Measurements from ENCODE around the gene KRTAP15-1. TPM values are rescaled to one million over a fixed set of nuclear protein-coding genes. Genes with fewer than 3 reads are reported as not detected.

Gene KRTAP15-1
- total and polyA plus RNA-seq, 2 donors (not counting 3 experiments of a cell fraction or from before 2014, with no cell fraction given) = not detected

GRCh38 chr21:30463713-30464112 lies 23.6 kb downstream of the KRTAP15-1 start:
- BruUV-seq (replicated peaks) = no TSS peak
- POLR2A ChIA-PET = no interaction called here
- no peak overlapping the region for H3K27ac ChIP-seq (ENCODE audit: insufficient read depth, low read depth, low read length)

DNA sequence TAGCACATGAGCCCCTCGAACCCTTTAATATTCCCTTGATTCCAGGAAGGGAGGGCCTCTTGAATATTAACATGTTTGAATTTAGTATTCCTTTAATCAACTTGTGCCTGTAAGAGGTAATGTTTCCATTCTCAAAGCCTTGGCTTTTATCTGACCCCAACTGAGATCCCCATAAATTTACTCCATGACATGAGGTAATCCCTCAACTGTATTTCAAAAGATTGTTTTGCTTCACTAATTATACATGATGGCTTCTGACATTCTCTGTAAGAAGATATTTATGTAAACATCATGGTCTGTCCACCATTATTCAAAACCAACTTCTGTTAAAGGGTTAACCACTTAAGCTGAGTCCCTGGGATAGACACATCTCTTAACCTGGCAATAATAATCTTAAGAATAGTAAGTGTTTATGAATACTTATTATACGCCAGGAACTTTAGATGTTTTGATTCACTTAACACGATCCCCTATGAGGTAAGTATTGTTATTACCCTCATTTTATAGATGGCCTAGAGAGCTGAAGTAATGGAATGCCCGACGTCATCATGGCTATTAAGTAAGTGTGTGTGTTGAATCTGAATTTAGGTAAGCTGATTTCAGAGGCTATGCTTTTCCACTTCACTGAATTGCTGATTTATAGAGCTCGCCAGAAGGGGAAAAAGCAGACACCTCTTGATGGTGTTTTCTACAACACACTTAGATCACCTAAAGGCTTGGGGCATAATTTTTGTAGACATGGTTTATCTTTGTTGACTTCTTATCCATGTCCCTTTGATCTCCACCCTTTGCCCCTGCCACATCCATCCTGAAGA lies 29.0 kb downstream of the KRTAP15-1 start:
- Histone ChIP-seq H3K9ac (replicated peaks; ENCODE audit: extremely low read depth, insufficient read depth, low read length) (no peak overlapping the region), H3K4me3 (replicated peaks in 1 of 3; ENCODE audit: insufficient read depth in 1 of 3, low read depth in 1 of 3, low read length in 3 of 3) (no peak overlapping the region), H3K36me3 (ENCODE audit: control insufficient read depth in 2 of 2, extremely low read depth in 1 of 2, insufficient read depth in 2 of 2, low read length in 2 of 2) (no peaks in the 10 kb centered on the region), H3K27ac (ENCODE audit: insufficient read depth, low read depth, low read length) (no peak overlapping the region), H3K79me2 (ENCODE audit: control insufficient read depth, insufficient read depth, low read length) (no peaks in the 10 kb centered on the region), H3K9me3 (replicated peaks; ENCODE audit: control insufficient read depth, insufficient read depth, low read length) (peaks cover 6% of the 10 kb centered on the region), H3K9me1 (replicated peaks; ENCODE audit: control insufficient read depth, extremely low read depth, insufficient read depth, low read length) (no peaks in the 10 kb centered on the region), H4K20me1 (replicated peaks; ENCODE audit: control insufficient read depth, extremely low read depth, insufficient read depth, low read length) (no peaks in the 10 kb centered on the region), H3K4me1 (ENCODE audit: control insufficient read depth, extremely low read depth, insufficient read depth, low read length) (no peaks in the 10 kb centered on the region), H2AFZ (ENCODE audit: low read depth, low read length) (no peak overlapping the region), H3K4me2 (ENCODE audit: insufficient read depth, low read length) (no peak overlapping the region), H3K27me3 (ENCODE audit: control insufficient read depth in 2 of 2, insufficient read depth in 2 of 2, low read length in 2 of 2) (no peaks in the 10 kb centered on the region)
- ChIA-PET CTCF (no interaction called here), POLR2A (no interaction called here)
- TF ChIP-seq, protein P1, sequence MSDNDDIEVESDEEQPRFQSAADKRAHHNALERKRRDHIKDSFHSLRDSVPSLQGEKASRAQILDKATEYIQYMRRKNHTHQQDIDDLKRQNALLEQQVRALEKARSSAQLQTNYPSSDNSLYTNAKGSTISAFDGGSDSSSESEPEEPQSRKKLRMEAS (IDR thresholded peaks at IDR 0.05; ENCODE audit: insufficient read depth, insufficient read length) = no peak
- TF ChIP-seq, protein P2, sequence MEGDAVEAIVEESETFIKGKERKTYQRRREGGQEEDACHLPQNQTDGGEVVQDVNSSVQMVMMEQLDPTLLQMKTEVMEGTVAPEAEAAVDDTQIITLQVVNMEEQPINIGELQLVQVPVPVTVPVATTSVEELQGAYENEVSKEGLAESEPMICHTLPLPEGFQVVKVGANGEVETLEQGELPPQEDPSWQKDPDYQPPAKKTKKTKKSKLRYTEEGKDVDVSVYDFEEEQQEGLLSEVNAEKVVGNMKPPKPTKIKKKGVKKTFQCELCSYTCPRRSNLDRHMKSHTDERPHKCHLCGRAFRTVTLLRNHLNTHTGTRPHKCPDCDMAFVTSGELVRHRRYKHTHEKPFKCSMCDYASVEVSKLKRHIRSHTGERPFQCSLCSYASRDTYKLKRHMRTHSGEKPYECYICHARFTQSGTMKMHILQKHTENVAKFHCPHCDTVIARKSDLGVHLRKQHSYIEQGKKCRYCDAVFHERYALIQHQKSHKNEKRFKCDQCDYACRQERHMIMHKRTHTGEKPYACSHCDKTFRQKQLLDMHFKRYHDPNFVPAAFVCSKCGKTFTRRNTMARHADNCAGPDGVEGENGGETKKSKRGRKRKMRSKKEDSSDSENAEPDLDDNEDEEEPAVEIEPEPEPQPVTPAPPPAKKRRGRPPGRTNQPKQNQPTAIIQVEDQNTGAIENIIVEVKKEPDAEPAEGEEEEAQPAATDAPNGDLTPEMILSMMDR (IDR thresholded peaks at IDR 0.05; ENCODE audit: extremely low read depth in 1 of 2, insufficient read depth in 1 of 2, low read depth in 1 of 2, low read length in 2 of 2) = no peak
- TF ChIP-seq FOS (IDR thresholded peaks at IDR 0.05; ENCODE audit: borderline replicate concordance, insufficient read depth, low read length) = no peak
- TF ChIP-seq GATA2 (IDR thresholded peaks at IDR 0.05; ENCODE audit: insufficient read depth, insufficient read length, low read depth, low read length) = no peak
- no peak for TF ChIP-seq POLR2AphosphoS5 (IDR thresholded peaks at IDR 0.05; ENCODE audit: insufficient read depth, low read depth, low read length)
- BruUV-seq (replicated peaks) = no TSS peak
- intact Hi-C loops (cut with micrococcal nuclease) = no loop called here
- no peak for FAIRE-seq
- dilution Hi-C loops (cut with MboI; ENCODE audit: extremely low pct_ligation_motif_present, low sequenced_read_pairs) = no loop called here
- DNase-seq (ENCODE audit: low read depth, low spot score) = no peak

More at GRCh38 chr21:30463713-30464112, 23.6 kb downstream of the KRTAP15-1 start:
- Histone ChIP-seq H3K9me3 (replicated peaks; ENCODE audit: control insufficient read depth, insufficient read depth, low read length) (peaks cover 2% of the 10 kb centered on the region), H3K27me3 (ENCODE audit: control insufficient read depth in 2 of 2, insufficient read depth in 2 of 2, low read length in 2 of 2) (no peaks in the 10 kb centered on the region), H2AFZ (ENCODE audit: low read depth, low read length) (no peak overlapping the region), H3K4me1 (ENCODE audit: control insufficient read depth, extremely low read depth, insufficient read depth, low read length) (no peaks in the 10 kb centered on the region), H3K4me2 (ENCODE audit: insufficient read depth, low read length) (no peak overlapping the region), H3K36me3 (ENCODE audit: control insufficient read depth in 2 of 2, extremely low read depth in 1 of 2, insufficient read depth in 2 of 2, low read length in 2 of 2) (no peaks in the 10 kb centered on the region), H3K9ac (replicated peaks; ENCODE audit: extremely low read depth, insufficient read depth, low read length) (no peak overlapping the region), H4K20me1 (replicated peaks; ENCODE audit: control insufficient read depth, extremely low read depth, insufficient read depth, low read length) (no peaks in the 10 kb centered on the region), H3K4me3 (replicated peaks in 1 of 3; ENCODE audit: insufficient read depth in 1 of 3, low read depth in 1 of 3, low read length in 3 of 3) (no peak overlapping the region), H3K9me1 (replicated peaks; ENCODE audit: control insufficient read depth, extremely low read depth, insufficient read depth, low read length) (no peaks in the 10 kb centered on the region), H3K79me2 (ENCODE audit: control insufficient read depth, insufficient read depth, low read length) (no peaks in the 10 kb centered on the region)
- FAIRE-seq = no peak
- no peak for TF ChIP-seq FOS (IDR thresholded peaks at IDR 0.05; ENCODE audit: borderline replicate concordance, insufficient read depth, low read length)
- TF ChIP-seq, protein P2 (IDR thresholded peaks at IDR 0.05; ENCODE audit: extremely low read depth in 1 of 2, insufficient read depth in 1 of 2, low read depth in 1 of 2, low read length in 2 of 2) = peak in 1 of 2 donors; percentile 7
- intact Hi-C loops (cut with micrococcal nuclease) = no loop called here
- CTCF ChIA-PET = no interaction called here
- dilution Hi-C loops (cut with MboI; ENCODE audit: extremely low pct_ligation_motif_present, low sequenced_read_pairs) = no loop called here
- DNase-seq (ENCODE audit: low read depth, low spot score) = no peak
